ENCODE data around the gene STX16.

STX16 gene

DNA sequence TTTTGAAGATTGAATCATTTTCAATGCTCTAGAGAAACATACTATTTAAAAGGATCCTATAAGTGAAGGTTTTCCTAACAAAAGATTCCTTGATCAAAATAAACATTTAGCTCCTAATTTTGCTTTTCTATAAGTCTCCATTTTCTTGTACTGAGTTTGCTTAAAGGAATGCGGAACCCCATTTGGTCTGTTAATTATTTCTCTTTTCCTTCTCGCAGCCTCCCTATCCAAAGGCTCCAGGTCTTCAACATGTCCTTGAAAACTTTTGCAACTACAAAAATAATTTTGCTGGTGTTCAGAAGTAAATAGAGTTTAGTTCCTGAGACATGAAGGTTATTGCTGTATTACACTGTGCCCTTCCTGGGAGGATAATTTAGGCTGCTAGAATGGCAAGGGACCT, 33.2 kb downstream of the STX16 start:
- Histone ChIP-seq H3K27me3 (ENCODE audit: insufficient read depth, low read length) (no peaks in the 10 kb centered on the region), H3K9ac (ENCODE audit: low read depth, low read length) (no peak overlapping the region), H3K36me3 (ENCODE audit: insufficient read depth, low read length) (peaks cover 18% of the 10 kb centered on the region), H3K4me3 (ENCODE audit: low read length) (no peak overlapping the region), H3K9me3 (ENCODE audit: insufficient read depth, low read depth, low read length) (no peaks in the 10 kb centered on the region), H3K27ac (ENCODE audit: low read depth, low read length) (no peak overlapping the region), H3K4me1 (ENCODE audit: insufficient read depth, low read length) (0 out of 2 replicates have a peak, but pooled peaks cover 5% of the 10 kb centered on the region)
- 100% methylated on average over 2 of the region's 2 CpGs for WGBS

DNA sequence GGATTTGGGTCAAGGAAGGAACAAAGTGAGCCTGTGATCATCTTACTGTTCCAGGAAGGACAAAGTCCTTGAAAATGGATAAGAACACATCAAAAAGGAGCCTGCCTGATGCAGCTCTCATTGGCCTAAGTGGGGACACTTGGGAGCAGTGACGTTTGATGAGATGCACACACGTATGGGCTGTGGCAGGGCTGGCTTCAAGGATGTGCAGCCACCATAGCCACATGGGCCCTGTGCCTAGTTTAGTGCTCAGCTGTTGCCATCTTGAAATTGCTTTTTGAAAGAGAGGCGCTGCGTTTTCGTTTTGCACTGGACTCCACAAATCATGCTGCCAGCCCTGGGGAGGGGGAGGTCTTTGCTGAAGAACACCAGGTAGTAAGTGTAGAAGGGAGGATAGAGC, 34.9 kb downstream of the STX16 start:
- H3K27ac ChIP-seq (ENCODE audit: low read depth, low read length): no peak overlapping the region
- no peaks in the 10 kb centered on the region for H3K9me3 ChIP-seq (ENCODE audit: insufficient read depth, low read depth, low read length)
- 94% methylated on average over 5 of the region's 5 CpGs for whole genome bisulfite sequencing
- 0 out of 2 replicates have a peak, but pooled peaks cover 2% of the 10 kb centered on the region for H3K36me3 ChIP-seq (ENCODE audit: insufficient read depth, low read length)
- H3K4me3 ChIP-seq (ENCODE audit: low read length): no peak overlapping the region
- H3K4me1 ChIP-seq (ENCODE audit: insufficient read depth, low read length): peaks cover 11% of the 10 kb centered on the region; the same call in 1 of the 2 replicates
- H3K27me3 ChIP-seq (ENCODE audit: insufficient read depth, low read length): no peaks in the 10 kb centered on the region
- H3K9ac ChIP-seq (ENCODE audit: low read depth, low read length): no peak overlapping the region

DNA sequence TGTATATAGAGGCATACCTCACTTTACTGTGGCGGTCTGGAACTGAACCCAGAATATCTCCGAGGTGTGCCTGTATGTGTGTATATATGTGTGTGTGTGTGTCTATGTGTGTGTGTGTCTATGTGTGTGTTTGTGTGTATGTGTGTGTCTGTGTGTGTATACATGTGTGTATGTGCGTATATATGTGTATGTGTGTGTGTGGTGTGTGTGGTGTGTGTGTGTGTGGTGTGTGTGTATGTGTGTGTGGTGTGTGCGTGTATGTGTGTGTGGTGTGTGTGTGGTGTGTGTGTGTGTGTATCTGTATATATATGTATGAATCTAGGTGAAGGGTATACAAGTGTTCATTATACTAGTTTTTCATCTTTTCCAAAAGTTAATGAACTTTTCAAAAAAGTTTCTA, 37.3 kb downstream of the STX16 start:
- Histone ChIP-seq H3K27me3 (ENCODE audit: insufficient read depth, low read length) (no peaks in the 10 kb centered on the region), H3K4me1 (ENCODE audit: insufficient read depth, low read length) (peaks cover 21% of the 10 kb centered on the region), H3K4me3 (ENCODE audit: low read length) (no peak overlapping the region), H3K9ac (ENCODE audit: low read depth, low read length) (no peak overlapping the region), H3K9me3 (ENCODE audit: insufficient read depth, low read depth, low read length) (no peaks in the 10 kb centered on the region), H3K27ac (ENCODE audit: low read depth, low read length) (no peak overlapping the region), H3K36me3 (ENCODE audit: insufficient read depth, low read length) (no peaks in the 10 kb centered on the region)
- WGBS: 95% methylated on average over 4 of the region's 4 CpGs

DNA sequence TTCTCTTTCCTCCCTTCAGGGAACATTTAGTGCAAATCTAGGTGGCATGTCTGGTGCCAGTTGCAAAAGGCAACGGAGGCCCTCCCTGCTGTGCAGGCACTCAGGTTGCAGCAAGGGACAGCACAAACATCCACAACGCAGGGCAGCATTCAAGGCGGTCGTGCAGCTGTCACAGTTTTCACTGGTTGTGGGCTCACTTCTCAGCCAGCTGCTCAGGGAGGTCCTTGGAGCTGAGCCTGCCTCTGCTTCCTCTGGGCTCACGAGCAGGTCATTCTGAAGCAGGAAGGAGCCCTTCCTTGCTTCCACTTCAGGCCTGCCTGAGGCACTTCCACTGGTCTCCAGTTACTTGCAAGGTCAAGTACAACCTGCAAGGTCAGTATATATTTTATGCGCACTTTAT, 37.8 kb downstream of the STX16 start:
- Histone ChIP-seq H3K36me3 (ENCODE audit: insufficient read depth, low read length) (no peaks in the 10 kb centered on the region), H3K9me3 (ENCODE audit: insufficient read depth, low read depth, low read length) (no peaks in the 10 kb centered on the region), H3K27me3 (ENCODE audit: insufficient read depth, low read length) (no peaks in the 10 kb centered on the region), H3K9ac (ENCODE audit: low read depth, low read length) (no peak overlapping the region), H3K4me3 (ENCODE audit: low read length) (no peak overlapping the region), H3K27ac (ENCODE audit: low read depth, low read length) (no peak overlapping the region; the same call in 1 of the 2 replicates), H3K4me1 (ENCODE audit: insufficient read depth, low read length) (peaks cover 21% of the 10 kb centered on the region)
- 59% methylated on average over 6 of the region's 6 CpGs for WGBS

DNA sequence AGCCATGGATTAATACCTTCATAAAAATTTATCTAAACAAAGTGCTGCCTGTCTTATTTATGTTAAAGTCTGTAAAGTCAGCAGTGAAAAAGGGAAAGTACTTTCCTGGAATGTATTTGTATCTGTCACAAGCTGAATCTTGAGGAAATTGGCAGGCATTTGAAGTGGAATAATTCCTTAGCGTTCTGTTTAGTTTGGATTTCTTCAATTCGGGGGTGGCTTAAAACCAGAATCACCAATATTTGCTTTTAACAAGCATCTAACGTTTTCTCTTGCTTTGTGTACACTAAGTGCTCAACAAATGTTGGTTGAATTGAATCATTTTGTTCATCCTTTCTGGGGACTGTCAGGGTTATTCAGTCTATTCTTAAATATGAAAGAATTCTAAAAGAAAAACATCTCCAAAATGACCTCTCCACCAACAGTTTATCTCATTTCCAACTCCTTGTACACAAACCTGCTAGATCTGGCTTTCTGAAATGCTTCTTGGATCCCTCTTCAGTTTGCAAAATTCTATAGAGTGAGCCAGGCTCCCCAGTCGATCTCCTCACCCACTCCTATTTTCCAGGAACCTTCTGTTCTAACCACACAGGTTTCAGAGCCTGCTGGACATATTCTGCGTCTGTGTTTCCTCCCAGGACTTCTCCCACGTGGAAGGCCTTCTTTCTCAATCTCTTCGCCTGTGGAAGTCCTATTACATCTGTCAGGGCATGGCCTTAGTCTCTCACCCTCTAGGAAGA, 39.5 kb downstream of the STX16 start:
- H3K27ac ChIP-seq (ENCODE audit: low read depth, low read length): peak overlapping the region; percentile 43; the same call in 1 of the 2 replicates
- H3K9me3 ChIP-seq (ENCODE audit: insufficient read depth, low read depth, low read length): no peaks in the 10 kb centered on the region
- no peaks in the 10 kb centered on the region for H3K27me3 ChIP-seq (ENCODE audit: insufficient read depth, low read length)
- WGBS: 81% methylated on average over 7 of the region's 7 CpGs
- H3K4me1 ChIP-seq (ENCODE audit: insufficient read depth, low read length): peaks cover 21% of the 10 kb centered on the region
- H3K4me3 ChIP-seq (ENCODE audit: low read length): no peak overlapping the region
- no peak overlapping the region for H3K9ac ChIP-seq (ENCODE audit: low read depth, low read length)
- H3K36me3 ChIP-seq (ENCODE audit: insufficient read depth, low read length): peaks cover 4% of the 10 kb centered on the region; the same call in 1 of the 2 replicates

DNA sequence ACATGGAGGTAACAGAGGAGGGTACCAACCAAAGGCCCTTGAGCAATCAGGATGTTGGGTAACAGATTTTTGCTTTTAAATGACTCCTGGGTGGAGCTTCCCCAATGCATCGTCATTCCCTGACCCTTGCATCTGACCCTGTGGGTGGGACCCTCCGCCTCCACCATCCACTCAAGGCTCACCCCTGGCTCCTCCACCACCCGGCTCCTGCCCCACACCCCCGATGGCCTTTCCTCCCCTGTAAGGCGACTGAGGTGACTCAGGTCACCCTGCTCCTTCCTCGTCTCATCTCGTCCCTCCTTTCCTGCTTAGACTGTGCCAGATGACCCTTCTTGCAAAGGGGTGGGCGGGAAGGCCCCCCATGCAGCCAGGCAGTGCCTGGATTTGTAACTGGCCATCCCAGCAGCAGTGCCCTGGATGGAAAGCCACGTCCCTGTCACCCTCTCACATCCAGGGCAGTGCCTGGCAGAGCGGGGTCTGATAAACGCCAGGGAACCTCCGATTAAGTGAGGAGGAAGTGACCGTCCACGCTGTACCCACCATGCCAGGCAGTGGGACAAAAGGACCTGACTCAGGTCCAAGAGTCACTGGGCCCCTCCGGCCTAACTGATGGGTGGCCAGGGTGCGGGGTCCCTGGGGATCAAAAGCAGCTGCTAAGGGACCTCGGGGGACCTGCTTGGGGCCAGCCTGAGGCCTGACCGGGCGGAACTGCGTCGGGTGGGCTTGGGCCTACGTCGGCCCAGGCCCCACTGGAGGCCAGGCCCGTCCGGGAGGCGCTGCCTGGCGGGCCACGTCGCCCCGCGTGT, 40.9 kb downstream of the STX16 start:
- Histone ChIP-seq H3K9ac (ENCODE audit: low read depth, low read length) (peak overlapping the region; percentile 57), H3K4me3 (ENCODE audit: low read length) (no peak overlapping the region), H3K36me3 (ENCODE audit: insufficient read depth, low read length) (peaks cover 14% of the 10 kb centered on the region; the same call in 1 of the 2 replicates), H3K27me3 (ENCODE audit: insufficient read depth, low read length) (no peaks in the 10 kb centered on the region), H3K27ac (ENCODE audit: low read depth, low read length) (peak overlapping the region; percentile 45; the same call in 1 of the 2 replicates), H3K4me1 (ENCODE audit: insufficient read depth, low read length) (peaks cover 21% of the 10 kb centered on the region), H3K9me3 (ENCODE audit: insufficient read depth, low read depth, low read length) (no peaks in the 10 kb centered on the region)
- WGBS: 72% methylated on average over 31 of the region's 31 CpGs

DNA sequence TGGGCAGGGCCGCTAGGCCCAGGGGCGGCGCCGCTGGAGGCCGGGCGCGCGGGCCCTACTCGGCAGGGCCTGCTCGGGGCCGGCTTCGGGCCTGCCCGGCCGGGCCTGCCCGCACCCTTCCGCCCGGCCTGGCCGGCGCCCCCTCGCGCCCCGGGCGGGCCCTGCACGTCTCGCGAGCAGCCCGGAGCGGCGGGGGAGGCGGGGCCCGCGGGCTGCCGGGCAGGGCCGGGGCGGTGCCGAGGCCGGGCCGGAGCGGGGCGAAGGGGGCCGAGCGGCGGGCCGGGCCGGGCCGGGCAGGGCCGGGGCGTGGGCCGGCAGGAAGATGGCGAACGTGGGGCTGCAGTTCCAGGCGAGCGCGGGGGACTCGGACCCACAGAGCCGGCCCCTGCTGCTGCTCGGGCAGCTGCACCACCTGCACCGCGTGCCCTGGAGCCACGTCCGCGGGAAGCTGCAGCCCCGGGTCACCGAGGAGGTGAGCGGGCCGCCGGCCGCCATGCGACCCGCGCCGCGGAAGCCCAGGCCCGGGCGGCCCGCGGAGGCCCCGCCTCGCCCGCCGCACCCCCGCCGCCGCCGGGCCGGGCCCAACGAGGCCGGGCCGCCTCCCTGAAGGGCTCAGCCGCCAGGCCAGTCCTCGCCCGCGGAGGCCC, 41.6 kb downstream of the STX16 start, which contains the start of gene NPEPL1:
TSS of gene NPEPL1 (plus strand) at position 222 of the 647 bp plus-strand sequence. CDS start at position 323, 101 bp downstream.
- H3K27ac ChIP-seq (ENCODE audit: low read depth, low read length): peak within 1 kb of the TSS; percentile 45; the same call in 1 of the 2 replicates
- H3K9ac ChIP-seq (ENCODE audit: low read depth, low read length): peak within 1 kb of the TSS; percentile 73
- H3K9me3 ChIP-seq (ENCODE audit: insufficient read depth, low read depth, low read length): no peaks in the 10 kb centered on the region
- H3K36me3 ChIP-seq (ENCODE audit: insufficient read depth, low read length): peaks cover 14% of the 10 kb centered on the region; the same call in 1 of the 2 replicates
- H3K4me1 ChIP-seq (ENCODE audit: insufficient read depth, low read length): peaks cover 21% of the 10 kb centered on the region
- peak within 1 kb of the TSS; percentile 47 for H3K4me3 ChIP-seq (ENCODE audit: low read length)
- no peaks in the 10 kb centered on the region for H3K27me3 ChIP-seq (ENCODE audit: insufficient read depth, low read length)
- WGBS: 3% methylated on average over 93 of the region's 93 CpGs

DNA sequence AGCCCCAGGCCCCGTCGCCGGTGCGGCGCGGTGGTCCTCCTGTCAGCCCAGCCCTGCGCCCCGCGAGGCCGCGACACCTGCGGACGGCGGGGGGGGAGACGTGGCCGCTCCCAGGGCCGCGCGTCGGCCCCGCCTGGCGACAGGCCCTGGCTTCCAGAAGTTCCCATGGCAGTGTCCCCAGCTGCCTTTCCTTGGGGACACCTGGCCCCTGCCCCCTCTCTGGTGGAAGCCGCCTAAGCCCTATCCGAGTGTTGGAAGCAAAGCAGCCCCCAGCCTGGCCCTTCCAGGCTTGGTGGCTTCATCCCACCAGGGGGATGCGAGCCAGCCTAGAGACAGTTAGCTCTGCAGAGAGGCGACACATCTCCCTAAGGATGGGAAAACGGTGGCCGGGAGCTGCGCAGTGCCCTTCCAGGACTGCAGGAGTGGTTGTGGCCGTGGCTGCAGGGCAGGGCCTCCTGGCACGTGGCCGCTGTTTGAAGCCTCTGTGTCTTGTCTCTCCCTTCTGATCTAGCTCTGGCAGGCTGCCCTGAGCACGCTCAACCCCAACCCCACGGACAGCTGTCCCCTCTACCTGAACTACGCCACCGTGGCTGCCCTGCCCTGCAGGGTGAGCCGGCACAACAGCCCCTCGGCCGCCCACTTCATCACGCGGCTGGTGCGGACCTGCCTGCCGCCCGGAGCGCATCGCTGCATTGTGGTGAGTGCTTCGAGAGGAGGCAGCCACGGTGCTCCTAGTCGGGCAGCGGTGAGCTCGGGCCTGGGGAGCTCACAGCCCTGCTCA, 42.3 kb downstream of the STX16 start:
- Histone ChIP-seq H3K27ac (ENCODE audit: low read depth, low read length) (peak overlapping the region; percentile 43; the same call in 1 of the 2 replicates), H3K9ac (ENCODE audit: low read depth, low read length) (peak overlapping the region; percentile 73; the same call in 1 of the 2 replicates), H3K36me3 (ENCODE audit: insufficient read depth, low read length) (peaks cover 19% of the 10 kb centered on the region), H3K9me3 (ENCODE audit: insufficient read depth, low read depth, low read length) (no peaks in the 10 kb centered on the region), H3K4me1 (ENCODE audit: insufficient read depth, low read length) (peaks cover 21% of the 10 kb centered on the region), H3K4me3 (ENCODE audit: low read length) (peak overlapping the region; percentile 42), H3K27me3 (ENCODE audit: insufficient read depth, low read length) (no peaks in the 10 kb centered on the region)
- 54% methylated on average over 51 of the region's 51 CpGs for WGBS

DNA sequence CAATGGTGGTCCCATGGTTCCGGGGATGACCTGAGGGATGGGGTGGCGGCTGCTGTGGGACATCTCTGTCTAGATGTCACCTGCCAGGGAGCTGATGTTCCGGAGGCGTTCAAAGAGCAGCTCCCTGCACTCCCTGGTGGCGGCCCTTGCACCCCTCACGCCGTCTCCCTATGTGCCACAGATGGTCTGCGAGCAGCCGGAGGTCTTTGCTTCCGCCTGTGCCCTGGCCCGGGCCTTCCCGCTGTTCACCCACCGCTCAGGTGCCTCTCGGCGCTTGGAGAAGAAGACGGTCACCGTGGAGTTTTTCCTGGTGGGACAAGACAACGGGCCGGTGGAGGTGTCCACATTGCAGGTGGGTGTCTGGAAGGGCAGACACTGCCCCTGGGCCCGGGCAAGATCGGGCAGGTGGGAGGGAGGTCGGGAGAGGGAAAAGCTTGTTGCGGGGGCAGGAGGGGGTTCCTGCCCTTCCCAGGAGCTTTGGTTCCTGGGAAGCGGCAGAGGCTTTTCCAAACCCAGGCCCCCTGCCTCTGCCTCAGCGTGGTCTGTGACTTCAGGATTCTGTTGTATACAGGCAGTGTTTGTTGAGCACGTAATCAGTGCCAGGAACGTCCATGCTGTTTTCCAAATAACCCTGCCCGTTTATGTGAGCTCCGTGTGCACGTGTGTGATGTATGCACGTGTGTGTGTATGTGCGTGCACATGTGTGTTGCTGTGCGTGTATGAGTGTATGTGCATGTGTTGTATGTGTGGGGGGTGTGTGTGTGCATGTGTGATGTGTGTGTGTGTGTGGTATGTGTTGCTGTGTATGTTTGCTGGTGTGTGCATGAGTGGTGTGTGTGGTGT, 43.4 kb downstream of the STX16 start:
- no peak overlapping the region for H3K27ac ChIP-seq (ENCODE audit: low read depth, low read length)
- H3K9me3 ChIP-seq (ENCODE audit: insufficient read depth, low read depth, low read length): no peaks in the 10 kb centered on the region
- no peak overlapping the region for H3K4me3 ChIP-seq (ENCODE audit: low read length)
- no peaks in the 10 kb centered on the region for H3K27me3 ChIP-seq (ENCODE audit: insufficient read depth, low read length)
- H3K36me3 ChIP-seq (ENCODE audit: insufficient read depth, low read length): peaks cover 28% of the 10 kb centered on the region
- 94% methylated on average over 33 of the region's 33 CpGs for WGBS
- H3K4me1 ChIP-seq (ENCODE audit: insufficient read depth, low read length): peaks cover 16% of the 10 kb centered on the region
- no peak overlapping the region for H3K9ac ChIP-seq (ENCODE audit: low read depth, low read length)
